ENCODE measurements around the gene PLEKHG5. TPM values are rescaled to one million over a fixed set of nuclear protein-coding genes. Genes with fewer than 3 reads are reported as not detected.

PLEKHG5 gene
- total RNA-seq, 1 donor from 2014 or later, result 16.8 TPM

- DNase-seq (ENCODE audit: missing footprints) (no peak), ATAC-seq (no peak)
- intact Hi-C loops (cut with DNase I), result no loop called here
Measured at GRCh38 chr1:6511561-6512244, 20.2 kb upstream of the PLEKHG5 start.

- intact Hi-C loops (cut with DNase I), result no loop called here
- ATAC-seq, result no peak
- DNase-seq (ENCODE audit: missing footprints), result no peak
Measured at GRCh38 chr1:6511056-6511455, 19.6 kb upstream of the PLEKHG5 start.

DNA sequence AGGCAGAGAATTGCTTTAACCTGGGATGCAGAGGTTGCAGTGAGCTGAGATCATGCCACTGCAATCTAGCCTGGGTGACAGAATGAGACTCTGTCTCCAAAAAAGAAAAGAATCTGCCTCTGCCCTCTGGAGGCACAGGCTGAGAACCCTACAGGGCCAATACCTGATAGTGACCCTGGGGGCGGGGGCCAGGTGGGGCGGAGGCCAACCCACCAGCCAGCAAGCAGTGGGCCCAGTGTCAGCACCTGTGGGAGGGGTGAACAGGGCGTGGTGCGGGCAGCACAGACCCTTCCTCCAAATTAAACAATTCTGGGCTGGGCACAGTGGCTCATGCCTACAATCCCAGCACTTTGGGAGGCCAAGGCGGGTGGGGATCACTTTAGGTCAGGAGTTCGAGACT, 19.0 kb upstream of the PLEKHG5 start:
- intact Hi-C loops (cut with DNase I), result no loop called here
- ATAC-seq (no peak), DNase-seq (ENCODE audit: missing footprints) (no peak)

DNA sequence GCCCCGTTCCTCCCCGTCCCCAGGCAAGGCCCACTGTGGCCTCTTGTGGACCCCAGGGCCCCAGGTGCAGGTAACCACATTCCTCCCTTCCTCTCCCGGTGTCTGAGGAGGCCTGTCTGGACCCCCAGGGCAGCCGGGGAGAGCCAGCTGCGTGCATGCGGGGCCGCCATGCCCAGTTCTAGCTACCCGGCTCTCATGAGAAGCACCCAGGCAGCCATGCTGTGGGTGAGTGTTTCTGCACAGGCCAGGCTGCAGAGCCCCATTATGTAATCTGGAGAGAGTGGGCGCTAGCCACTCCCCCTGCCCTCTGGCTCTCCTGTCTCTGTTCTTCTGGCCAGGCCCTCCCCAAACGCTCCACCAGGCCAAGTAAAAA, 18.4 kb upstream of the PLEKHG5 start:
- intact Hi-C loops (cut with DNase I), result no loop called here
- no peak for DNase-seq (ENCODE audit: missing footprints)
- ATAC-seq, result peak; percentile 44

GRCh38 chr1:6509220-6509918, 17.9 kb upstream of the PLEKHG5 start:
- intact Hi-C loops (cut with DNase I), result no loop called here
- DNase-seq (ENCODE audit: missing footprints) (no peak), ATAC-seq (peak; percentile 31)

GRCh38 chr1:6508816-6509189, 17.3 kb upstream of the PLEKHG5 start:
- ATAC-seq, result no peak
- no peak for DNase-seq (ENCODE audit: missing footprints)
- intact Hi-C loops (cut with DNase I), result no loop called here

DNA sequence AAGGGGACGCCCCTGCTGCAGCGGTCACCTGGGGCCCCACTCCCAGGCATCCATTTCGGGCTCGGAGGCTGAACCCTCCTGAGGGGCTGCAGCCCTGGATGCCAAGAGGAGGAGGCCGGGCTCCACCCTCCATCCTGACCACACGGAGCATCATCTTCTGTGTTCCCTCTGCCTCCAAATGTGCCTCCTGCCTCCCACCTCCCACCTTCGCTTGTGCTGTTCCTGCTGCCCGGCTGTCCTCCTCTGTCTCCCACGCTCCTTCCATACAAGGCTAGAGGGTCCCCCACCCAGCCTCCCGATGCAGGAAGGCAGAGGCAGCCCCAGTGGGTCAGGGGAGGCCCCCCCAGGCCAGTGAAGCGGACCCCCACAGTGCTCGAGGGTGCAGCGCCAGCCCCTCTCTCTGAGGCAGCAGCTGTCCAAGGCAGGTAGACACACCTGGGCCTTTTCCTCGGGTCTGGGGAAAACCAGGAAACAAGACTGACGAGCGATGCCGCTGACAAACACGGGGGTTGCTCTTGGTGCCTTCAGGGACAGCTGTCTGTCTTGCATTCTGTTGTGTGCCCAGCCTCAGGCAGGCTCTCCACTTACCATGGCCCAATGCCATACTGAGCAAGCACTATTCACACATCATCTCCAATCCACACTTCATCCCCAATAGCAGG, 16.8 kb upstream of the PLEKHG5 start:
- no peak for ATAC-seq
- DNase-seq (ENCODE audit: missing footprints), result no peak
- intact Hi-C loops (cut with DNase I), result no loop called here

DNA sequence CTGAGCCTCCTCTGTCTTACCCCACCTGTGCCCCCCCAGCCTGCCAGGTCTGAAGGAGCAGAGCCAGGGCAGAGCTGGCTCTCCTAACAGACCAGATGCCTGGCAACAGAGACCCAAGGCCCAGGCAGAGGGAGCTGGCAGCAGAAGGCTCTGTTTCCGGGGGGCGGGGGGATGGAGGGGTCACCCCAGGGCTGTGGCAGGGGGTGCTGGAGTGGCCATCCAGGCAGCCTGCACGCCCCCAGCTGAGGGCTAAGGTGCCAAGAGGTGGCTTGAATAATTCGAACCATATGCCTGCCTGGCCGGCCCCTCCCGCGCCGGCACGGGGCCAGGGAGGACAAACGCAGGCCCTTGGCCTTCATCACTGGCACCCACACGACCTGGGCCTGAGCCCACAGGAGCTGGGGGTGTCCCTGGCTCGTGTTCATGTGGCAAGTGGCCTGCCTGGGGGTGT, 16.0 kb upstream of the PLEKHG5 start:
- DNase-seq (ENCODE audit: missing footprints) (no peak), ATAC-seq (no peak)
- intact Hi-C loops (cut with DNase I), result no loop called here

GRCh38 chr1:6507037-6507428, 15.6 kb upstream of the PLEKHG5 start:
- intact Hi-C loops (cut with DNase I), result no loop called here
- DNase-seq (ENCODE audit: missing footprints), result no peak

GRCh38 chr1:6506210-6507036, 15.0 kb upstream of the PLEKHG5 start:
- DNase-seq (ENCODE audit: missing footprints), result no peak
- no peak for ATAC-seq
- intact Hi-C loops (cut with DNase I), result no loop called here

More at GRCh38 chr1:6507037-6507428, 15.6 kb upstream of the PLEKHG5 start:
- ATAC-seq, result no peak

DNA sequence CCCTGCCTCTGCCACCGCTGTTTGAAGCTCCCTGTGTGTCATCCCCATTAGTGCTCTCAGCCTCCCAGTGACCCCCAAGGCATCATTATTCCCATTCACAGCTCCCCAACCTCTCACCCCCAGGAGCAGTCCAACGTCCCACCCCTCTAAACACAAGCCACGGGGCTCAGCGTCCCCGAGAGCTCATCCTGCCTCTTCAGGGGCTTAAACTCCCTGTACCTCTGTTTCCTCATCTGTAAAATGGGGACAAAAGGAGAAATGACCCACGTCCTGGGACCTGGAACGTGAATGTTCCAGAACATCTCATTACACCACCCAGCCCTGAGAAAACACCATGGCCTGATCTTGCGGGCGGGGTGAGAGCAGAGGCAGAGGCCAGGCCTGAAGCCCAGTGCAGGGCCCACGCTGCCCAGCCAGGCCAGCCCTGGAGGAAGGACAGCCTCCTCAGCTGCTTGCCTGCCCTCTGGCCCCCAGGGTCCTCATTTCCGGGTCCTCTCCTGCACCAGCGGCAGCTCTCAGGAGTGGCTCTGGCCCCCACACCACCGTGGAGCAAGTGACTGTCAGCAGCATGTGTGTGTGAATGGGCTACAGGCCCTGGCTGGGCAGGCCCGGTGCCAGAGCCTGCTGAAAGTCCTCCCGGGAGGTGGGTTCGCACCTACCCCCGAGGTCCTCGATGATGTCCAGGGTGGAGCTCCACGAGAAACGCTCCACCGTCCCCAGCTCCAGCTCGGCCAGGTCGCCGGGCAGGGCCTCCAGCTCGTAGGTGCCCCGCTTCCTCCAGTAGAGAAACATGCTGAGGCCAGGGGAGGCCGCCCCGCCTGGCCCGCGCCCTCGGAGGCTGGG, 14.1 kb upstream of the PLEKHG5 start:
- intact Hi-C loops (cut with DNase I), result no loop called here
- DNase-seq (ENCODE audit: missing footprints) (no peak), ATAC-seq (no peak)

DNA sequence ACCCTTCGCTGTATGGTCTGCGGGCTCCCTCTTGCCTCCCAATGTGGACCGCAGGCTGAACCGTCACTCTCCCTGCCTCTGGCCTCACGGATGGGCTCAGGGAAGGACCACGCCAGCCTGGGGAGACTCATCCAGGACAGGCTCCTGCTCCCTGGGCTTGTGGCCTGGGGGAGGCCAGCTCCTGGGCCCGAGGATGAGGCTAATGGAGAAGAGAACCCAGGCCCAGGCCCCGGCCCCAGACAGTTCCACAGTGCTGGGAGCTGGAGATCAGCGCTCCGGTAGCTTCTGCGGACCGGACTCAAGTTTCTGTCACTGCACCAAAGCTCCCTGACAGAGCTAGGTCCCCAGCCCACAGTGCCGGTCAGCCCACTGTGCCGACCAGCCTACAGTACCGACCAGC, 13.4 kb upstream of the PLEKHG5 start:
- DNase-seq (ENCODE audit: missing footprints), result no peak
- intact Hi-C loops (cut with DNase I), result no loop called here
- ATAC-seq, result no peak

DNA sequence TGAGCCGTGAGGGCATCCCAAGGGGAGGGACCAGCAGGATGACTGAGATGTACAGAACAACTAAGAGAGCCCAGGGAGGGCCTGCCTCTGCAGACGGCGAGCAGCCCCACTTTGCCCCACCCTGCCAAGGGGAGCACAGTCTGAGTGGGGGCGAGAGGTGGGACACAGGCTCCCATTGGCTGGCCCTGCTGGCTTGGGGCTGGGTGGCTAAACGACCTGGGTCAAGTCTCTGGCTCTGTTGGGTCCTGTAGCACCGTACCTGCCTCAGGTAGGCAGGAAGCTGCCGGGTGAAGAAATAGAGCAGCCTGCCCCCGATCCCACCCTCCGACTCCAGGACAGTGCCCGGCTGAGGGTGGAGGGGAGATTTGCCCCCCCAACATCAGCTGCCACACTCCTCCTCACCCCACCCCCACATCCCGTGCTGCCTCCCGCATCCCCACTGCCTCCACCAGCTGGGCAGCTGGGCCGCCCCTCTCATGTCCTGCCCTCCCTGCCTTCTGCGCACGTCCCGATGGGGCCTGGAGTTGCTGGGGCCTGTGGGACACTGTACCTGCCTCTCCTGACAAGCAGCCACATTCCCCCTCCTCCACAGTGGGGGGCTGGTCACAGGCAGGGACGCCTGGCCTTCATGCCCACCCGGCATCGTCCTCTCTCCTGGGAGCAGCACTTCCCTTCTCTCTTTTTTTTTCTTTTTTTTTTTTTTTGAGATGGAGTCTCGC, 12.6 kb upstream of the PLEKHG5 start:
- DNase-seq (ENCODE audit: missing footprints), result no peak
- intact Hi-C loops (cut with DNase I), result no loop called here
- ATAC-seq, result no peak

GRCh38 chr1:6502000-6502891, 10.8 kb upstream of the PLEKHG5 start:
- DNase-seq (ENCODE audit: missing footprints) (peak; percentile 93), ATAC-seq (peak; percentile 73)
- intact Hi-C loops (cut with DNase I), result no loop called here

DNA sequence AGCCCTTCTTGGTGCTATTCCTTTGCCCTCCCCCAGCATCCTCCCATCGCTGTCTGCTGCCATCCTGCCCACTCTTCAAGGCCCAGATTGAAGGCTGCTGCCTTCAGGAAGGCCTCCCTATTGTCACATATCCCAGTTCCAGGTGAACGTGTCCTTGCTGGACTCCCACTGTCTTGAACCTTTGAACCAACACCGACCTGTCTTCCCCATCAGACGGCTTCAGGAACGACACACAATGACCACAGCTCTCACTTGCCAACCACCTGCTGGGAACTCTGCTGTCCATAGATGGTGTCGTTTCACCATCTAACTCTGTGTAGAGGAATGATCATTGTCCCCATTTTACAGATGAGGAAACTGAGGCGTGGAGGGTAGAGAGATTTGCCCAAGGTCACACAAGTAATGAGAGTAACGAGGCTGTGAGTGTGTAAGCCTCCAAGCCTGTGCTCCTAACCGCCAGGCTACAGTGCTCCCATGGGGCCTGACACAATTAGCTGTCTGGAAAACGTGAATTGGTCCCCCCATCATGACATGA, 9.9 kb upstream of the PLEKHG5 start:
- DNase-seq (ENCODE audit: missing footprints) (no peak), ATAC-seq (no peak)
- intact Hi-C loops (cut with DNase I), result no loop called here

DNA sequence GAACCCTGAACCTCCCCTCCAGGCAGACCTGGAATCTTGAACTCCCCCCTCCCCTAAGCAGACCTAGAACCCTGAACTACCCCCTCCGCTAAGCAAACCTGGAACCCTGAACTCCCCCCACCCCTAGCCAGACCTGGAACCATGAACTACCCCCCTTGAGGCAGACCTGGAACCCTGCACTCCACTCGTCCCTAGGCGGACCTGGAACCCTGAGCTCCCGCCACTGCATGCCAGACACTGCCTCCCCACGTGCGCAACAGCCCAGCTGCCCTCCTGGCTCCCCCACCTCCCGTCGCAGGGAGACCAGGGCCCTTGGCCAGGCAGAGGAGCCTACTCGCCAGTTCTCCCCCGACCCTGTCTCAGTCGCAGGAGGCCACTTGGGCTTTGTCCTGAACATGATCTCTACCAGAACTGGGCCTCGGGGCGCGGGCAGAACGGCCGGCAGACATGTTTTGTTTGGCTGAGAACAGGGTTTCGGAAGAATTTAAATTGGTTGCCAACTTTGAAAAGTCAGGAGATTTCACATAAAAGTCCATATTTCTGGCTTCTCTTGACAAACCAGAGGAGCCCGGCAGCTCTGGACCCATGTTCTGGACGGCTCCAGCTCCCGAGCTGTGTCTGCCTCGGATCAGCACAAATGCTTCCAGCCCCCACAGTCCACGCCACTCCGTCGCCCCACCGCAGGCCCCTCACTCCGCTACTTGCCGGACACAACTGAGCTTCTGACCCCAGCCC, 9.2 kb upstream of the PLEKHG5 start:
- intact Hi-C loops (cut with DNase I), result no loop called here

More for the DNA sequence above, 9.2 kb upstream of the PLEKHG5 start:
- DNase-seq (ENCODE audit: missing footprints), result no peak
- ATAC-seq, result no peak

Data from Right ventricle myocardium inferior (tissue), 1 donor.